SU-DHL-6 (cell line): Measurements from ENCODE around the gene PRSS58.
A peak's percentile ranks its signal among the peaks of the same experiment; 100 is the strongest.

ENCODE experiments used
- EZH2phosphoT487 ChIP-seq: fragments of 200-600 bp; sonication (generic), shearing (Covaris generic); conservative IDR thresholded peaks from 2 replicates; pipeline ENCODE4 v1.6.1; 2018; ENCODE audit warnings: mild to moderate bottlenecking, antibody characterized with exemption, low read length, moderate library complexity, mixed read lengths
- TF ChIP-seq, protein P1 (sequence below): fragments of 200-600 bp; sonication (generic); IDR thresholded peaks from one replicate; pipeline ENCODE4 v1.5.1; 2017; ENCODE audit warnings: antibody characterized with exemption, mild to moderate bottlenecking, low read length, moderate library complexity; ENCODE audit not compliant: insufficient read depth, poor library complexity, severe bottlenecking

DNA sequence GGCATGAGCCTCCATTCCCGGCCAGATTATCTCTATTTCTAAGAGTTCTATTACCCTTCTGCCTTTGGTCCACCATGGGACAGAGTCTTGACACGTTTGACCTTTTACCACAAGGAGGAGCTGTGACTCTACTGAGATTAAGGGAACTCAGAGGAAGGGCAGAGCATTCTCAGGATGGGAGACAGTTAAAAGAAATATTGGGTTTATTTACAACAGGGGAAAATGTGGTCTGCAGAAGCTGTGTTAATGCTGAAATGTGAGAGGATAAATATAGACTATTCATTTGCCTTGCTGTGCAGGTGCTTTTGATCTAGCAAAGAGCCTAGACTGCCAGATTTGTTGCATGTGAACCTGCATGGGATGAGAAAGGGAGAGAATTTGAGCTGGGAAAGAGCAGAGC, 45.8 kb upstream of the PRSS58 start:
- TF ChIP-seq, protein P1, sequence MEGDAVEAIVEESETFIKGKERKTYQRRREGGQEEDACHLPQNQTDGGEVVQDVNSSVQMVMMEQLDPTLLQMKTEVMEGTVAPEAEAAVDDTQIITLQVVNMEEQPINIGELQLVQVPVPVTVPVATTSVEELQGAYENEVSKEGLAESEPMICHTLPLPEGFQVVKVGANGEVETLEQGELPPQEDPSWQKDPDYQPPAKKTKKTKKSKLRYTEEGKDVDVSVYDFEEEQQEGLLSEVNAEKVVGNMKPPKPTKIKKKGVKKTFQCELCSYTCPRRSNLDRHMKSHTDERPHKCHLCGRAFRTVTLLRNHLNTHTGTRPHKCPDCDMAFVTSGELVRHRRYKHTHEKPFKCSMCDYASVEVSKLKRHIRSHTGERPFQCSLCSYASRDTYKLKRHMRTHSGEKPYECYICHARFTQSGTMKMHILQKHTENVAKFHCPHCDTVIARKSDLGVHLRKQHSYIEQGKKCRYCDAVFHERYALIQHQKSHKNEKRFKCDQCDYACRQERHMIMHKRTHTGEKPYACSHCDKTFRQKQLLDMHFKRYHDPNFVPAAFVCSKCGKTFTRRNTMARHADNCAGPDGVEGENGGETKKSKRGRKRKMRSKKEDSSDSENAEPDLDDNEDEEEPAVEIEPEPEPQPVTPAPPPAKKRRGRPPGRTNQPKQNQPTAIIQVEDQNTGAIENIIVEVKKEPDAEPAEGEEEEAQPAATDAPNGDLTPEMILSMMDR, result peak; percentile 27
- TF ChIP-seq EZH2phosphoT487, result no peak
